IPS-NIHi11 (cell line): ENCODE results near the gene CD226.
A peak's percentile ranks its signal among the peaks of the same experiment; 100 is the strongest.
"Not testable (repeated sequence)": the region's sequence is repeated elsewhere in the genome, so short reads cannot be mapped to it uniquely, and the experiment has no call there.

Experiments
- DNase-seq: peaks from one replicate; pipeline ENCODE4 v3.0.0; 2012; ENCODE audit warnings: mixed read lengths, low spot score

The CD226 gene

DNA sequence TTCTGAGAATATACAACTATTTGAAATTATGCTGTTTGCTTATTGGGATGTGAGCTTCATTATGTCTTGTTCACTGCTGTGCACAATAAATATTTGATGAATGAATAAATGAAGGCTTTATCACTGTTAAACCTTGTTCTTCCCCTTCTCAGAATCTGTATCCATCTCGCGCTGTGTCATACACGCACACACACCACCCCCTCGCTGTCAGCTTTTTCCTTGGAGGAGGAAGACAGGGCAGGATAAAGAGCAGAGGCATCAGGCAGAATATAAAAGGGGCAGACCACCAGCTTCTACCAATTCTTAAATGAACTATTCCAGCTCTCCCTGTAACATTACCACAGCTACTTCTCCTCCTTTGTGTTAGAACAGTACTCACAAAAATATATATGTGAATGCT lies 75.0 kb downstream of the CD226 start:
- no peak for DNase-seq

GRCh38 chr18:69871363-69871762 lies 76.3 kb downstream of the CD226 start:
- no peak for DNase-seq

- no peak for DNase-seq
Measured at GRCh38 chr18:69870736-69871135, 76.9 kb downstream of the CD226 start.

DNA sequence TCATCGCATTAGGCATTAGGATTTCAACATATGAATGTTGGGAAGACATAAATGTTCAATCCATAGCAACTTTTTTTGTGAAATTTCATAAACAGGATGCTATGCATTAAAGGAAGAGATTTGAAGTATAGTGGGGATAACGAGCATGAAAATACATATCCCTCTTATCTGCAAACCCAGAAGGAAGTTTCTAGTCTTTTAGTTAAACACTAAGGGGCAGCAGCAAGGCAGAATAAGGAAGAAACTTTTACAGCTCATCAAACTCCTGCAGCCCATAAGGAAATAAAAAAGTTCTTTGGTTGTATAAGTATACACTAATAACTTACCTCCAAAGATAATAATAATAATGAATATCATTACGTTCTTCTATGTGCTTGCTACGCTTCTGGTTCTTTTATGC lies 81.5 kb downstream of the CD226 start:
- DNase-seq: no peak

DNA sequence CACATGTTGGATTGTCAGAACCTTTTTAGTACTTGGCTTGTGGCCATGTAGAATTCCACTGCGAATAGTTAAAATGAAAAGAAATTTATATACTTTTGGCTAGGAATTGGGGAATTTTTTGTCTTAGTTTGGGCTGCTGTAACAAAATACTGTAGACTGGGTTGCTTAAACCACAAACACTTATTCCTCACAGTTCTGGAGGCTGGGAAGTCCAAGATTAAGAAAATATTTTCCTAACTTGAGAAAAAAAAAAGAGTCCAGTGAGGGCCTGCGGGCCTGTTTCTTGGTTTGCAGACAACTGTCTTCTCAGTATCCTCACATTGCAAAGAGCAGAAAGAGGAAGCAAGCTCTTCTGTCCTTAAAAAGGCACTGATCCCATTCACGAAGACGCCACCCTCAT lies 81.9 kb downstream of the CD226 start:
- no peak for DNase-seq

DNA sequence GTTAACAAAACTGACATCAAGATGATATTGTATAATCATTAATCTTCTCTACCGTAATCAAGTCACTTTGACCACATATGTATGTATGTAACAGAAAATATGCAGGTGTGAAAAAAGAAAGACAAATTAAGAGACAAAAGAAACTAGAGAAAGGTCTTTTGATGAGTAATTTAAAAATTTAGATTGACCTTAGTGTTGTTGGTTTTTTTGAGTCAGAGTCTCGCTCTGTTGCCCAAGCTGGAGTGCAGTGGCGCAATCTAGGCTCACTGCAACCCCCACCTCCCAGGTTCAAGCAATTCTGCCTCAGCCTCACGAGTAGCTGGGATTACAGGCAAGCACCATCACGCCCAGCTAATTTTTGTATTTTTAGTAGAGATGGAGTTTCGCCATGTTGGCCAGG lies 82.9 kb downstream of the CD226 start:
- not testable (repeated sequence) for DNase-seq

- no peak for DNase-seq
Measured at GRCh38 chr18:69858897-69859296, 88.8 kb downstream of the CD226 start.

DNA sequence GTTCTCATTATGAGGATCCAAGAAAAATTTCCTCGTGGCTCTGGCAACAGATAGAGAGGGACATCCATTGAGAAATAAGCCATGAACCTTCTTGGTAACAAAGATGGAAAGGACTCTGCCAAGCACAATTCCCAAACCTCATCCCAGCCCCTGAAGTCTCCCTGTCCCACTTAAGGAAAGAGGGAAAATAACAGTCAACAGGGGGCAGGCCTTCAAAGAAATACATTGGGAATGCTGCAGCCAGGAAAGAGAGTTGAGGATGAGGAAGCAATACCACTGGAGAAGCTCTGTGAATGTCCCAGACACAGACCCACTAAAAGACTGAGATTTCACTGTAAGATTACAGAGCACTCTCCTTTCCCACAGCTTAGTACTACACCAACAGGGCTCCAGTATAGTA lies 93.2 kb downstream of the CD226 start:
- DNase-seq: no peak

- no peak for DNase-seq
Measured at GRCh38 chr18:69853051-69853450, 94.6 kb downstream of the CD226 start.

GRCh38 chr18:69845593-69846506 lies 101.8 kb downstream of the CD226 start:
- DNase-seq: peak; percentile 22

- DNase-seq: no peak
Measured at GRCh38 chr18:69844656-69845055, 103.0 kb downstream of the CD226 start.

DNA sequence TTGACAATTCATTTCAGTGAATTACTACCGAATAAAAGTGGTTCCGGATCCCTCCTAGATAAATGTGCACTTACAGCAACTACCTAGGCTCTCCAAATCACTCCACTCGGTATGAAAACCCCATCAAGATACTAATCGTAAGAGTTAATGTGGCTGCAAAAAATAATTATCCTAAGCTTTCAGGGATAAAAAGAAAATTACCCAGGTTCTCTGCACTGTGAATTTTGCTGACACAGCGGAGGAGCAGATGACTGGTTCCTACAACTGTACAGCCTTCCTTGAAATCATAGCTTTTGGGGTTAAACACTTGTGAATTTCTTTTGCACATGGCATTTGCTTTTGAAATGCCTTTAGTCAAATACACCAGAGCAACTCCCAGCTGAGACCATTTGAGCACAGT lies 104.7 kb downstream of the CD226 start:
- DNase-seq: no peak

DNA sequence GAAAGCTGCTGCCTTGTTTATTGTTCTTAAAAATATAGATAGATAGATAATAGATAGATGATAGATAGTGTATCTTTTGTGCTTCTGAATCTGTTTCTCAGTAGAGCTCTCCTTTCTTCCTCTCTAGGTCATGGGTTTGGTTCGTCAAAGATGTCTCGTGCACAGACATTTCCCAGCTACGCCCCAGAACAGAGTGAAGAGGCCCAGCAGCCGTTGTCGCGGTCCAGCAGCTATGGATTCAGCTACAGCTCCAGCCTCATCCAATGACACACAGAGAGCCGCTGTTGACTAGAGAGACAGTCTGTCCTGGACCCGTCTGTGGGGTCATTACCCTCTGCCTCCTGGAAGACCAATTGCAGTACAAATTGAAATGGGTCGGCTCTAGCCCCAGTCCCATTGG lies 106.6 kb downstream of the CD226 start:
- no peak for DNase-seq

- no peak for DNase-seq
Measured at GRCh38 chr18:69840445-69840844, 107.2 kb downstream of the CD226 start.

DNA sequence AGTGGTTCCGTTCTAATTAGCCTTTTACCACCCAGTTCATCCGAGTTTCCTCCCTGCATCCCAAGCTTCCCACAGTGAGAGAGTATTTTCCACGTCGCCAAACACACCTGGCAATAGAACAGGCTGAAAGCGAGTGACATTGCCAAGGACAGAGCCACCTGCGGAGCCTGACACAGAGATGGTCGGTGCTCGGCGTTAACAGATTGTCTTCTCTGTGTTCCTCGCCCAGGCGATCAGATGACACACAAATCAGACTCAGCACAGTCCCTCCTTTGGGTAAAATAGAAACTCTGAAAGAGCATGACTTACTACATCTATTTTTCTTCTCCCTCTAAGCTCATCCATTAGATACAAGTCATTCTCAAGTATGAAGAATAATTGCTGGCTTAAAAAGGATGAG lies 107.7 kb downstream of the CD226 start:
- no peak for DNase-seq

GRCh38 chr18:69839497-69839896 lies 108.2 kb downstream of the CD226 start:
- DNase-seq: no peak

GRCh38 chr18:69838620-69839411 lies 108.9 kb downstream of the CD226 start:
- DNase-seq: peak; percentile 55

DNA sequence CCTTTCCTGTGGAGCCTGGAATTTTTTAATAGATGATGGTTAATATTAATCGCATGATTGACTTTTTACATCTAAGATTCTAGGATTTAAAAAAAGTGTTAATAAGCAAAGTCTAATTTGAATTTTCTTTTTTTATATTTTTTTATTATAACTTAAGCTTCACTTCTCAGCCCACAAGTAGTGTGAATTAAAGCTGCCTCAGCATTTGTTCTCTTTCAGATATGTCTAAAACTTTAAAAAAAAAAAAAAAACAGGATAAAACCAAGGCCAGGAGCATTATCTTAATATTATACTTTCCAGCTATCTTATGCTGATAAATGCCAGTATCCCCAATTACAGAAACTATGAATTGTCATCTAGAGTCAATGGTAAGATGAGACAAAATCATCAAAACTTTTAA lies 109.7 kb downstream of the CD226 start:
- no peak for DNase-seq

DNA sequence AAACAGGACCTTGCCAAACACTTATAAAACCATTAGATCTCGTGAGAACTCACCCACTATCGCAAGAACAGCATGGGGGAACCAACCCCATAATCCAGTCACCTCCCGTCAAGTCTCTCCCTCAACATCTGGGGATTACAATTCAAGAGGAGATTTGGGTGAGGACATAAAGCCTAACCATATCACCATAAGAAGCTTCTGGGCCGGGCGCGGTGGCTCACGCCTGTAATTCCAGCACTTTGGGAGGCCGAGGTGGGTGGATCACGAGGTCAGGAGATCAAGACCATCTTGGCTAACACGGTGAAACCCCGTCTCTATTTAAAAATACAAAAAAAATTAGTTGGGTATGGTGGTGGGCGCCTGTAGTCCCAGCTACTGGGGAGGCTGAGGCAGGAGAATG lies 112.7 kb downstream of the CD226 start:
- DNase-seq: not testable (repeated sequence)

DNA sequence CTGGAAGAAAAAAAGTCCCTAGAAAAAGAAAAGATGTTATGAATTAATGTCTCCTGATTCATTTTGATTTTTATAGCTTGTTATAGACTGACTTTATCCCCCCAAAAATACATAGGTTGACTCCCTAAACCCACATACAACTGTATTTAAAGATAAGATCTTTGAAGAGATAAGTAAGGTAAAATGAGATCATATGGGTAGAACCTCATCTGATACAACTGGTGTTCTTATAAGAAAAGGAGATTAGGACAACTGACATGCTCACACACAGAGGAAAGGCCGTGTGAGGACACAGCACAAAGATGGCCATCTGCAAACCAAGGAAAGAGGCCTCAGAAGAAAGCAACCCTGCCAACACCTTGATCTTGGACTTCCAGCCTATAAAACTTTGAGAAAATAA lies 117.5 kb downstream of the CD226 start:
- no peak for DNase-seq

DNA sequence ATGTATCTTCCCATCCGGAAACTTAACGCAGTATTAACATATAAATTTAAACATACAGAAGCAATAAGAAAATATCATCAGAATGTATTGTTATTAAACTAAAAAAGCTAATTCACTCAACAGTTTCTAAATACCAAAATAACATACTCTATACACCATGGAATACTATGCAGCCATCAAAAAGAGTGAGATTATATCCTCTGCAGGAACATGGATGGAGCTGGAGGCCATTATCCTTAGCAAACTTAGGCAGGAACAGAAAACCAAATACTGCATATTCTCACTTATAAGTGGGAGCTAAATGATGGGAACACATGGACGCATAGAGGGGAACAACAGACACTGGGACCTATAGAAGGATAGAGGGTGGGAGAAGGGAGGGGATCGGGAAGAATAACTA lies 127.1 kb downstream of the CD226 start:
- no peak for DNase-seq

DNA sequence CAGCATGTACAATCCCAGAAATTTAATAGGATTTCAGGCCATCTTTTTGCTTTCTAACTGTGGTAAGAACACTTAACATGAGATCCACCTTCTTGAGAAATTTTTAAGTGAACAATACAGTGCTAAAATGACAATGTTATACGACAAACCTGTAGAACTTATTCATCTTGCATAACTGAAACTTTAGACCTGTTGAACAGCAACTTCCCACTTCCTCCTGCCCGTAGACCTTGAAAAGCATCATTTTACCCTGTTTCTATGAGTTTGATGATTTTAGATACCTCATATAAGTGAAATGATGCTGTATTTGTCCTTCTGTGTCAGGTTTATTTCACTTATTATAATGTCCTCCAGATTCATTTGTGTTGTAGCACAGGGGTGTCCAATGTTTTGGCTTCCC lies 128.2 kb downstream of the CD226 start:
- no peak for DNase-seq

DNA sequence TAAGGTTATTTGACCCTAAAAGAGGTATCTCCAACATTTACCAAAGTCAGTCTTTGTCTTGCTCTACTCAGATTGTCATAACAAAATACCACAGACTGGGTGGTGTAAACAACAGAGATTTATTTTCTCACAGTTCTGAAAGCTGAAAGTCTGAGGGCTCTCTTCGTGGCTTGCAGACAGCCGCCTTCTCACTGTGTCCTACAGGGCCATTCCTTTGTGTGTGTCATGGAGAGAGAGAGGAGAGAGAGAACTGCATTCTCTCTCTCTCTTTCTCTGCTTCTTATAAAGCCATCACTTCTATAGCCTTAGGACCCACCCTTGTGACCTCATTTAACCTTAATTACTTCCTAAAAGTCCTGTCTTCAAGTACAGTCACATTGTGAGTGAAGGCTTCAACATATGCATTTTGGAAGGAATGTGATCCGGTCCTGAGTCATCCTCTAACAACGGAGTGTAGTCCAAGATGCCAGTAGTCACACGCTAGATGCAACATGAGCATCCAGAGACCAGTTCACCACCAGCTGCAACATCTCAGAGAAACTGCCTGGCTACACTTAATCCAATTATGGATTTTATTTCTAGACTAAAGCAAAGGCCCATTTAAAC lies 130.2 kb downstream of the CD226 start:
- DNase-seq: no peak
